Measurements from ENCODE around the gene REC8.
"Not testable (repeated sequence)": the region's sequence is repeated elsewhere in the genome, so short reads cannot be mapped to it uniquely, and the experiment has no call there.

Gene REC8

GRCh38 chr14:24219521-24219920 lies 47.6 kb downstream of the REC8 start:
- DNase-seq (ENCODE audit: low read depth in 1 of 2, low spot score in 1 of 2): no peak
- no peak overlapping the region for H3K27ac ChIP-seq (replicated peaks)
- no peak for TF ChIP-seq GABPA (IDR thresholded peaks at IDR 0.05; ENCODE audit: low read depth)
- H3K27me3 ChIP-seq (ENCODE audit: insufficient read depth, poor library complexity, severe bottlenecking): no peaks in the 10 kb centered on the region
- no peak overlapping the region for H3K4me3 ChIP-seq (replicated peaks; ENCODE audit: insufficient read depth, low read length)

DNA sequence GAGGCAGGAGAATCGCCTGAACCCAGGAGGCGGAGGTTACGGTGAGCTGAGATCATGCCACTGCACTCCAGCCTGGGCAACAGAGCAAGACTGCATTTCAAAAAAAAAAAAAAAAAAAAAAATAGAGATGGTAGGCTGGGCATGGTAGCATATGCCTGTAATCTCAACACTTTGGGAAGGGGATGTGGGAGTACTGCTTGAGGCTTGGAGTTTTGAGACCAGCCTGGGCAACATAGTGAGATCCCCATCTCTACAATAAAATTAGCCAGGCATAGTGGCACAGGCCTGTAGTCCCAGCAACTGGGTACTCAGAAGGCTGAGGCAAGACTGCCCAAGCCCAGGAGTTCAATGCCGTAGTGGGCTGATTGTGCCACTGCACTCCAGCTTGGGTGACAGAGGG lies 51.1 kb downstream of the REC8 start:
- not testable (repeated sequence) for H3K27ac ChIP-seq (replicated peaks); H3K27me3 ChIP-seq (ENCODE audit: insufficient read depth, poor library complexity, severe bottlenecking); DNase-seq (ENCODE audit: low read depth in 1 of 2, low spot score in 1 of 2); H3K4me3 ChIP-seq (replicated peaks; ENCODE audit: insufficient read depth, low read length)

DNA sequence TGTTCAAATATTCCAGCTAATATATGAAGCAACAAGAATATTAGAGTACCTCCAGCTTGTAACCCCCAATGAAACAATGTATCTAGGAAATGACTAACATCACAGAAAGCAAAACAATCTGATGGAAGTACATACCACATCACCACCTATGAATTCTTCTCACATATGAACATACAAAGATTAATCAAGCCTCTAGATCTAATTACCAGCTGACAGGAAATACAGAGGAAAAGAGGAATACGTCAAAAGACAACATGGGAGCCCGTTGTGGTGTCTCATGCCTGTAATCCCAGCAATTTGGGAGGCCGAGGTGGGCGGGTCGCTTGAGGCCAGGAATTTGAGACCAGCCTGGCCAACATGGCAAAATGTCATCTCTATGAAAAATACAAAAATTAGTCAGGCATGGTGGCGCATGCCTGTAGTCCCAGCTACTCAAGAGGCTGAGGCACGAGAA lies 52.8 kb downstream of the REC8 start:
- H3K4me3 ChIP-seq (replicated peaks; ENCODE audit: insufficient read depth, low read length): no peak overlapping the region
- DNase-seq (ENCODE audit: low read depth in 1 of 2, low spot score in 1 of 2): no peak
- TF ChIP-seq SPI1 (IDR thresholded peaks at IDR 0.05; ENCODE audit: borderline replicate concordance, low read depth) (no peak), CTCF (IDR thresholded peaks at IDR 0.05; ENCODE audit: insufficient read depth, low read length) (no peak), POLR2AphosphoS5 (IDR thresholded peaks at IDR 0.05; ENCODE audit: low read depth) (no peak), GABPA (IDR thresholded peaks at IDR 0.05; ENCODE audit: low read depth) (no peak)
- TF ChIP-seq, protein P1, sequence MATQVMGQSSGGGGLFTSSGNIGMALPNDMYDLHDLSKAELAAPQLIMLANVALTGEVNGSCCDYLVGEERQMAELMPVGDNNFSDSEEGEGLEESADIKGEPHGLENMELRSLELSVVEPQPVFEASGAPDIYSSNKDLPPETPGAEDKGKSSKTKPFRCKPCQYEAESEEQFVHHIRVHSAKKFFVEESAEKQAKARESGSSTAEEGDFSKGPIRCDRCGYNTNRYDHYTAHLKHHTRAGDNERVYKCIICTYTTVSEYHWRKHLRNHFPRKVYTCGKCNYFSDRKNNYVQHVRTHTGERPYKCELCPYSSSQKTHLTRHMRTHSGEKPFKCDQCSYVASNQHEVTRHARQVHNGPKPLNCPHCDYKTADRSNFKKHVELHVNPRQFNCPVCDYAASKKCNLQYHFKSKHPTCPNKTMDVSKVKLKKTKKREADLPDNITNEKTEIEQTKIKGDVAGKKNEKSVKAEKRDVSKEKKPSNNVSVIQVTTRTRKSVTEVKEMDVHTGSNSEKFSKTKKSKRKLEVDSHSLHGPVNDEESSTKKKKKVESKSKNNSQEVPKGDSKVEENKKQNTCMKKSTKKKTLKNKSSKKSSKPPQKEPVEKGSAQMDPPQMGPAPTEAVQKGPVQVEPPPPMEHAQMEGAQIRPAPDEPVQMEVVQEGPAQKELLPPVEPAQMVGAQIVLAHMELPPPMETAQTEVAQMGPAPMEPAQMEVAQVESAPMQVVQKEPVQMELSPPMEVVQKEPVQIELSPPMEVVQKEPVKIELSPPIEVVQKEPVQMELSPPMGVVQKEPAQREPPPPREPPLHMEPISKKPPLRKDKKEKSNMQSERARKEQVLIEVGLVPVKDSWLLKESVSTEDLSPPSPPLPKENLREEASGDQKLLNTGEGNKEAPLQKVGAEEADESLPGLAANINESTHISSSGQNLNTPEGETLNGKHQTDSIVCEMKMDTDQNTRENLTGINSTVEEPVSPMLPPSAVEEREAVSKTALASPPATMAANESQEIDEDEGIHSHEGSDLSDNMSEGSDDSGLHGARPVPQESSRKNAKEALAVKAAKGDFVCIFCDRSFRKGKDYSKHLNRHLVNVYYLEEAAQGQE (IDR thresholded peaks at IDR 0.05; ENCODE audit: insufficient replicate concordance, low read depth): no peak
- no peaks in the 10 kb centered on the region for H3K27me3 ChIP-seq (ENCODE audit: insufficient read depth, poor library complexity, severe bottlenecking)
- no peak overlapping the region for H3K27ac ChIP-seq (replicated peaks)

- no peak for DNase-seq (ENCODE audit: low read depth in 1 of 2, low spot score in 1 of 2)
- TF ChIP-seq SPI1 (IDR thresholded peaks at IDR 0.05; ENCODE audit: borderline replicate concordance, low read depth): no peak
- TF ChIP-seq, protein P1 (IDR thresholded peaks at IDR 0.05; ENCODE audit: insufficient replicate concordance, low read depth): no peak
- H3K4me3 ChIP-seq (replicated peaks; ENCODE audit: insufficient read depth, low read length): no peak overlapping the region
- no peak overlapping the region for H3K27ac ChIP-seq (replicated peaks)
- H3K27me3 ChIP-seq (ENCODE audit: insufficient read depth, poor library complexity, severe bottlenecking): no peaks in the 10 kb centered on the region
Observed at GRCh38 chr14:24226473-24226872, 54.6 kb downstream of the REC8 start.

DNA sequence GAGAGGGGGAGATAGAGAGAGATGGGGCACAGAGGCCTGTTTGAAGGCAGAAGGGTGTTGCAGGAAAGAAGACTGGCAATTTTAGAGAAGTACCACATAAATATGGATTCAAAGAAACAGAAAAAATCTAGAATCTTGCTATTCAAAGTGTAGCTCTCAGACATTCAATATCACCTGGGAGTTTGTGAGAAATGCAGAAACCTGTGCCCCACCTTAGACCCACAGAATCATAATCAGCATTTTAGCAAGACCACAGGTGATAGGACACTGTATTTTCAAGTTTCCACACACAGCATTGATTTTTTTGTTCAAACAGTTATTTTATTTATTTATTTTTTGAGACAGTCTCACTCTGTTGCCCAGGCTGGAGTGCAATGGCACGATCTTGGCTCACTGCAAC lies 57.0 kb downstream of the REC8 start:
- TF ChIP-seq CTCF (IDR thresholded peaks at IDR 0.05; ENCODE audit: insufficient read depth, low read length) (no peak), SPI1 (IDR thresholded peaks at IDR 0.05; ENCODE audit: borderline replicate concordance, low read depth) (no peak), POLR2AphosphoS5 (IDR thresholded peaks at IDR 0.05; ENCODE audit: low read depth) (no peak), GABPA (IDR thresholded peaks at IDR 0.05; ENCODE audit: low read depth) (no peak)
- TF ChIP-seq, protein P1 (IDR thresholded peaks at IDR 0.05; ENCODE audit: insufficient replicate concordance, low read depth): no peak
- Histone ChIP-seq H3K27ac (replicated peaks) (no peak overlapping the region), H3K4me3 (replicated peaks; ENCODE audit: insufficient read depth, low read length) (no peak overlapping the region), H3K27me3 (ENCODE audit: insufficient read depth, poor library complexity, severe bottlenecking) (no peaks in the 10 kb centered on the region)
- no peak for DNase-seq (ENCODE audit: low read depth in 1 of 2, low spot score in 1 of 2)

All from HL-60 (cell line).